NT2/D1 (cell line): Measurements from ENCODE around the gene INAVA.
"Not testable (repeated sequence)": the region's sequence is repeated elsewhere in the genome, so short reads cannot be mapped to it uniquely, and the experiment has no call there.

Experiments
- DNase-seq: peaks from one replicate; pipeline ENCODE4 v3.0.0-alpha.2; 2011; ENCODE audit warnings: low read depth, low spot score
- H3K27me3 ChIP-seq: 2 replicates; pipeline ENCODE4 v1.6.0; 2011; ENCODE audit warnings: mild to moderate bottlenecking; ENCODE audit not compliant: insufficient read length, insufficient read depth
- H3K36me3 ChIP-seq: 2 replicates; pipeline ENCODE4 v1.6.1; 2011; ENCODE audit warnings: mild to moderate bottlenecking, low read length, mixed read lengths; ENCODE audit not compliant: insufficient read depth, insufficient read length
- H3K4me1 ChIP-seq: 2 replicates; pipeline ENCODE4 v1.5.1; 2011; ENCODE audit not compliant: insufficient read depth, insufficient read length
- H3K4me3 ChIP-seq: 2 replicates; pipeline ENCODE4 v1.5.1; 2011; ENCODE audit warnings: low read depth; ENCODE audit not compliant: insufficient read length
- H3K9ac ChIP-seq: 2 replicates; pipeline ENCODE4 v1.6.0; 2011; ENCODE audit warnings: low read depth; ENCODE audit not compliant: insufficient read length
- H3K9me3 ChIP-seq: 2 replicates; pipeline ENCODE4 v1.5.1; 2011; ENCODE audit warnings: mild to moderate bottlenecking, low read length; ENCODE audit not compliant: insufficient read depth
- SUZ12 ChIP-seq: IDR thresholded peaks from 2 replicates; pipeline ENCODE4 v1.6.1; 2011; ENCODE audit not compliant: insufficient read length, insufficient read depth; ENCODE audit errors: extremely low read depth
- YY1 ChIP-seq: IDR thresholded peaks from 2 replicates; pipeline ENCODE4 v1.6.1; 2011; ENCODE audit not compliant: insufficient read length, insufficient read depth
- ZNF274 ChIP-seq: IDR thresholded peaks from 2 replicates; pipeline ENCODE4 v1.6.1; 2011; ENCODE audit warnings: mild to moderate bottlenecking, low read depth, low read length

Gene INAVA

GRCh38 chr1:200906491-200906890 lies 11.8 kb downstream of the INAVA start:
- no peak for TF ChIP-seq SUZ12
- TF ChIP-seq YY1: no peak
- no peak for TF ChIP-seq ZNF274
- no peak overlapping the region for H3K9ac ChIP-seq

GRCh38 chr1:200907611-200908097 lies 13.0 kb downstream of the INAVA start:
- Histone ChIP-seq H3K4me3 (no peak overlapping the region), H3K27me3 (no peaks in the 10 kb centered on the region), H3K9ac (no peak overlapping the region), H3K4me1 (no peaks in the 10 kb centered on the region), H3K9me3 (no peaks in the 10 kb centered on the region), H3K36me3 (peaks cover 94% of the 10 kb centered on the region)
- DNase-seq: no peak
- TF ChIP-seq YY1: no peak
- no peak for TF ChIP-seq SUZ12
- TF ChIP-seq ZNF274: no peak

More at GRCh38 chr1:200906491-200906890, 11.8 kb downstream of the INAVA start:
- Histone ChIP-seq H3K27me3 (no peaks in the 10 kb centered on the region), H3K9me3 (no peaks in the 10 kb centered on the region), H3K36me3 (peaks cover 94% of the 10 kb centered on the region), H3K4me3 (no peak overlapping the region), H3K4me1 (no peaks in the 10 kb centered on the region)
- DNase-seq: no peak

- no peak for DNase-seq
- Histone ChIP-seq H3K27me3 (no peaks in the 10 kb centered on the region), H3K4me3 (no peak overlapping the region), H3K36me3 (peaks cover 96% of the 10 kb centered on the region), H3K9ac (no peak overlapping the region), H3K4me1 (no peaks in the 10 kb centered on the region), H3K9me3 (no peaks in the 10 kb centered on the region)
- TF ChIP-seq YY1 (no peak), ZNF274 (no peak), SUZ12 (no peak)
Observed at GRCh38 chr1:200908191-200908868, 13.6 kb downstream of the INAVA start.

GRCh38 chr1:200909071-200909470 lies 14.4 kb downstream of the INAVA start:
- peaks cover 92% of the 10 kb centered on the region for H3K36me3 ChIP-seq
- TF ChIP-seq ZNF274: no peak
- no peak for TF ChIP-seq SUZ12
- TF ChIP-seq YY1: no peak
- no peaks in the 10 kb centered on the region for H3K27me3 ChIP-seq
- H3K4me3 ChIP-seq: no peak overlapping the region
- no peak for DNase-seq
- no peaks in the 10 kb centered on the region for H3K4me1 ChIP-seq
- H3K9me3 ChIP-seq: no peaks in the 10 kb centered on the region
- no peak overlapping the region for H3K9ac ChIP-seq

GRCh38 chr1:200909757-200910239 lies 15.1 kb downstream of the INAVA start:
- no peak for DNase-seq
- TF ChIP-seq ZNF274: no peak
- TF ChIP-seq SUZ12: no peak
- TF ChIP-seq YY1: no peak
- Histone ChIP-seq H3K36me3 (peaks cover 85% of the 10 kb centered on the region), H3K4me3 (no peak overlapping the region), H3K4me1 (no peaks in the 10 kb centered on the region), H3K27me3 (no peaks in the 10 kb centered on the region), H3K9me3 (no peaks in the 10 kb centered on the region), H3K9ac (no peak overlapping the region)

GRCh38 chr1:200911361-200911760 lies 16.7 kb downstream of the INAVA start:
- Histone ChIP-seq H3K9ac (no peak overlapping the region), H3K4me3 (no peak overlapping the region), H3K27me3 (no peaks in the 10 kb centered on the region), H3K36me3 (peaks cover 77% of the 10 kb centered on the region), H3K9me3 (no peaks in the 10 kb centered on the region), H3K4me1 (peaks cover 5% of the 10 kb centered on the region)
- TF ChIP-seq YY1 (no peak), ZNF274 (no peak), SUZ12 (no peak)
- no peak for DNase-seq

GRCh38 chr1:200911936-200912335 lies 17.2 kb downstream of the INAVA start:
- not testable (repeated sequence) for H3K9ac ChIP-seq, H3K4me3 ChIP-seq, H3K27me3 ChIP-seq, DNase-seq, H3K9me3 ChIP-seq, H3K4me1 ChIP-seq
- H3K36me3 ChIP-seq: peaks cover 72% of the 10 kb centered on the region
